GM10266 (cell line): Measurements from ENCODE around the gene CFAP43.

Source experiments
- DNase-seq: peaks from one replicate; pipeline ENCODE4 v3.0.0; 2012; ENCODE audit errors: extremely low spot score
- TF ChIP-seq, protein P1 (sequence below): IDR thresholded peaks from 2 replicates; pipeline ENCODE4 v1.5.1; 2012; ENCODE audit warnings: mild to moderate bottlenecking, low read depth; ENCODE audit not compliant: control insufficient read depth, insufficient read depth; ENCODE audit errors: missing control alignments

Gene CFAP43

DNA sequence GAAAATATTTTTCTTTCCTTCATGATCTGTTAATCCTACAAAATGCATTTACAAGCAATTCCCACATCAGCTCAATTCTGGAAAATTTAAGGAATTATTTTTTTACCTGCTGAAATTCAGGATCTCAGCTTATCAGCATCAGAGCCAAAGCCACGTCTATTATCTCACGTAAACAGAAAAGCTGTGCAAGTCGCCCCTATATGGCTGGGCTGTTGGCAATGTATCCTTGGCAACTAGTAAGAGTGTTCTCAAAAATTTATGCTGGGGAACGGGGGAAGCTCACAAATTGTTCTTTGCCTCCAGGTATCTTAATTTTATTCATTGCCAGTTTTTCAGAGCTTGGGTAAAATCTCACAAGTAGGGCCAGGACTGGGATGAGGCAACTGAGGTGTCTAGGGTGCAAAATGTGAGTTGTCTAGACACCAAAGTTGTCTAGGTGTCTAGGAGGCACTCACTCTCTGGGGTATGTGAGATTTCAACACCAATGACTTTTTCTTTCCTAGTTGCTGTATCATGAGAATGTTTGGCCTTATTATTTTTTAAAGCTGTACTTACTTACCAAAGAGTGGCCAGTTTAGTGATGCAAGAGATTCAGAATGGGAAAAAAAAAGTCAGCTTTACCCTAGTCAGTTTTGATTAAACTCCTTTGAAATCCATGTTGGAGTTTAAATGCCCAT is 41.9 kb upstream of the CFAP43 start:
- DNase-seq, result no peak
- TF ChIP-seq, protein P1, sequence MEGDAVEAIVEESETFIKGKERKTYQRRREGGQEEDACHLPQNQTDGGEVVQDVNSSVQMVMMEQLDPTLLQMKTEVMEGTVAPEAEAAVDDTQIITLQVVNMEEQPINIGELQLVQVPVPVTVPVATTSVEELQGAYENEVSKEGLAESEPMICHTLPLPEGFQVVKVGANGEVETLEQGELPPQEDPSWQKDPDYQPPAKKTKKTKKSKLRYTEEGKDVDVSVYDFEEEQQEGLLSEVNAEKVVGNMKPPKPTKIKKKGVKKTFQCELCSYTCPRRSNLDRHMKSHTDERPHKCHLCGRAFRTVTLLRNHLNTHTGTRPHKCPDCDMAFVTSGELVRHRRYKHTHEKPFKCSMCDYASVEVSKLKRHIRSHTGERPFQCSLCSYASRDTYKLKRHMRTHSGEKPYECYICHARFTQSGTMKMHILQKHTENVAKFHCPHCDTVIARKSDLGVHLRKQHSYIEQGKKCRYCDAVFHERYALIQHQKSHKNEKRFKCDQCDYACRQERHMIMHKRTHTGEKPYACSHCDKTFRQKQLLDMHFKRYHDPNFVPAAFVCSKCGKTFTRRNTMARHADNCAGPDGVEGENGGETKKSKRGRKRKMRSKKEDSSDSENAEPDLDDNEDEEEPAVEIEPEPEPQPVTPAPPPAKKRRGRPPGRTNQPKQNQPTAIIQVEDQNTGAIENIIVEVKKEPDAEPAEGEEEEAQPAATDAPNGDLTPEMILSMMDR, result no peak

DNA sequence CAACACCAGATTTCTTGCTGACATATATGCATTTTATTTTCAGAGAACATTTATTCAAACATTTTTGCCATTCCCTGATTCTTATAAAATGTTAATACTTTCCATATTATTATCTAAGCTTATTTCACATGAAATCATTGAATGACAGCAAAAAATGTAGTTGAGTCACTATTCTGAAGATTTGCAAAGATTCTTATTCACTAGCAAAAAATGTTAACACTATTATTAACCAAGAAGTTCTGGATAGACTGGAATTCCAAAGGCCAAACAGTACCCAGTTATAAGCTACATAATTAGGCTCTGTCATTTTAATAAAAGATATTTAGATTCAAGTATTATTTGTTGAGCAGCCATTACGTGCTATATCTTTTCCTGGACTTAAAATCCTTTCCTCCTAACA is 41.1 kb upstream of the CFAP43 start:
- TF ChIP-seq, protein P1, result no peak
- no peak for DNase-seq

DNA sequence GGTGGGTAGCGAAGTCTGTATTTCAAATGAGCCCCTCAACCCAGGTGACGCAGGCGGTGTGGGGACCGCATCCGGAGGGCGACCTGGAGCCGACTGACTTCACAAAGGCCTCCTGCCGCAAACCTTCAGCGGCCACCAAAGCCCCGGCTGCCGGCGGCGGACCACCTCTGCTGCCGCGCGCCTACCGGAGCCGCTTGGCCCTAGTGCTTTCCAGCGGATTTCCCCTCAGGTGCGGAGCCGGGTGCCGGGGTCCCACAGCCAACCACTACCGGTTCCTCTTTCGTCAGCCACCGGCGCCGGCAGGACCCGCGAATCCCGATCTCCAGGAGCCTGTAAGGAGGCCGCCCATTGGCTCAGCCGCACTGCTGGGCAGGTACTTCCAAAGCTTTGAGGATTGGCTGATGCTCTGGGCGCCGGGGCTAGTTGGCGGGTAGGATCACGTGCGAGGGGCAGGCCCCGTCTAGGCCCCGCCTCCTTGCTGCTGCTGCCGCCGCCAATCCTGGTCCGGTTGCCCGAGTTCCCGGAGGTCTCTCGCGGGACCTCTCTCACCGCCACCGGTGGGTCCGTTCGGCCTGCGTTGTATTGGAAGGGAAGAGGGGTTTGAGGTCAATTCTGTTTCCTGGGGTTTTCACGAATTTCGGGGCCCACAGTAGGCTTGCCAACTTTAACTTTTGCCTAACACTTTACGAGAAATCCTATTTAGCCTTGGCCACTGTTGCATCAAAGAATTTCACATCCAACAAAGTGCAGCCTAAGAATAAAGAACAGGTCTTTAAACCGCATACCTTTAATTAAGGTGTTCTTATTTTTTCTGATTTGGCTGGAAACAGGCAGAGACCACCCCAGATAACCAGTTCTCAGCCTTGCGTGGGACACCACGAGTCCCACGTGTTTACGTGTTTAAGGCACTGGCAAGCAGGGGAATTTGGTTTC is 36.8 kb upstream of the CFAP43 start, which contains the start of gene GSTO2:
Gene GSTO2 (plus strand): TSS at position 472 of the 933 bp plus-strand sequence. CDS start 5,732 bp downstream, outside the sequence.
- TF ChIP-seq, protein P1, result no peak
- peak; percentile 99 for DNase-seq

DNA sequence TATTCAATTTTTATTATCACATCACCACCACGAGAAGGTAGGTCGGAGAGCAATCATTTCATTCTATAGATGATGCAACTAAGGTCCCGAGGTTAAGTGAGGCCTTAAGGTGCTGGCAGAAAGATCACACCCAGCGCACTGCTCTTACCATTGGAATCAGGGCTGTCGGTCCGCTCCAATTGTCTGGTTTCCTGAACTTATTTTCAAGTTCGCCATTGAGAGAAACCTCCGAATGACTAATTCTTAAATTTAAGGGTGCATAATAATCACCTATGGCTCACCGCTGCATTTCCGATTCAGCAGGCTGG is 36.2 kb upstream of the CFAP43 start:
- TF ChIP-seq, protein P1, result no peak
- DNase-seq, result no peak

DNA sequence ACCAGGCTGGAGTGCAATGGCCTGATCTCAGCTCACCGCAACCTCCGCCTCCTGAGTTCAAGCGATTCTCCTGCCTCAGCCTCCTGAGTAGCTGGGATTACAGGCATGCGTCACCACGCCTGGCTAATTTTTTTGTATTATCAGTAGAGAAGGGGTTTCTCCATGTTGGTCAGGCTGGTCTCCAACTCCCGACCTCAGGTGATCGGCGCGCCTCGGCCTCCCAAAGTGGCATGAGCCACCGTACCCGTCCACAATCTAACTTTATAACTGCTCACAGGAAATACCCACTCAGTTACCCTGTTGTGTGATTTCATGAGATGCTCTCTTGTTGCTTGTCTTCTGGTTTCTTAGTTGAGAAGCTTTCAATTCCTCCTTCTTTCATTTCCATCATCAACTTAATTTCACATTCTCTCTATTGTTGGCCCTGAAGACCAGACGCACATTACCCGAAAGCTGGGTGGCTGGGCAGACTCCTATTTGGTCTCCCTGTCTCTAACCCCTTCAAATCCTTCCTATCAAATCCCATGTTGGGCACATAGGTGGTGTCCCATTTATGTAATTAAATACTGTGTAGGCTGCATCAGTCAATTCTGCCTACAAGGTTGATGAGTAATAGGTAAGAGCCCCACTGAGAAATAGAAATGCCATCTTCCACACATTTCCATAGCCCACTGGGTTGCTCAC is 35.7 kb upstream of the CFAP43 start:
- no peak for DNase-seq
- TF ChIP-seq, protein P1, result no peak

DNA sequence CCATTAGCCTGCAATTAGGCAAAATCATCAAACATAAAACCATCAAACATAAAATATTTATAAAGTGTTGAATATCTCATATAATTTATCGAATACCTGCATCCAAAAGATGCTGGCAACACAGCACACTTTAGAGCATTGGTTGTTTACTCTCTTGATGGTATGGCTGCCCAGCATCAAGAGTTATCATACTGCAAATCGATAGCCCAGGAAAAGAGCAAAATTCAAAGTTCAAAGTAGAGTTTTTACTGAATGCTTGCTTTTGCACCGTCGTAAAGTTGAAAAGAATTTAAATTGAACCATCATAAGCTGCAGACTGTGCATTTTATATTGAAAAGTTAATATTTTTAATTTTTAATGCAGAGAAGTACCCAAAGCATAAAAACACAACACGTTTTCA is 32.6 kb upstream of the CFAP43 start:
- DNase-seq, result no peak
- TF ChIP-seq, protein P1, result no peak

DNA sequence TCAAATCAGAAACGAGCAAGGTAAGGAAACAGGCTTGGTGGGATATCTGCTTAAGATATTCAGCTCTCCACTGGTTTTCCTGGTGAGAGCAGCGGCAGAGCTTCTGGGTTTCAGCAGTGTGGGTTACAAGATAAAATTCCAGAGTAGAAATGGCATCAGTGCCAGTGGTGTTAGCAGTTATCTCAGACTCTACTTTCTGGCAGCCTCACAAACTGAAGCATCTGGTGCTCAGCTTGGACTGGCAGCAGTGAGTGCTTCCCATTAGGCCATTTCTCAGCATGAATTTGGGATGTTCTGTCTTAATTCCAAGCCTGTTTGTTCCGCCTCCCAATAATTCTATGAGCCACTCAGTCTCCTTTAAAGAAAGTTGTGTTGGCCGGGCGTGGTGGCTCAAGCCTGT is 29.9 kb upstream of the CFAP43 start:
- TF ChIP-seq, protein P1, result no peak
- DNase-seq, result no peak
